ENCODE data around the gene HAND1.
A peak's percentile ranks its signal among the peaks of the same experiment; 100 is the strongest.

HAND1 gene

DNA sequence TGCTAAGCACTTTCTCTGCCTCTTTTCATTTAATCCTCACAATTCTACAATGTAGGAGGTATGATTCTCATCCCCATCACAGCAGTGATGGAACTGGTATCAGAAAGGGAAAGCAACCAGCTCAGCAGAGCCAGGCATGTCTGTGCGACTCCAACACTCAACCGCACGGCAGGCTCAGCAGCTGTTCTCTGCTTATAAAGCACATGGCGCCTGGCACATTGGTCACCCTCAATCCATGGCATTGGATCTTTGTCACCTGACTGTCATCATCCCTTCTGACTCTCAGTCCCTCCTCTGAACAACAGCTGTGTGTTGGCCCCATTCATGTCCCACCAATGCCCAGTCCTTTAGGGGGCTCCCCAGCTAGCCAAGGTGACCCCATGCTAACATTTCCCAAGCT lies 45.1 kb upstream of the HAND1 start:
- no peak for DNase-seq (ENCODE audit: extremely low read depth, insufficient read length)
- Histone ChIP-seq H3K27me3 (replicated peaks; ENCODE audit: control insufficient read depth, insufficient read depth, low read length) (no peaks in the 10 kb centered on the region), H3K4me3 (replicated peaks; ENCODE audit: low read depth, low read length) (no peak overlapping the region), H3K36me3 (ENCODE audit: control insufficient read depth, insufficient read depth, low read length) (no peaks in the 10 kb centered on the region)
- TF ChIP-seq, protein P1, sequence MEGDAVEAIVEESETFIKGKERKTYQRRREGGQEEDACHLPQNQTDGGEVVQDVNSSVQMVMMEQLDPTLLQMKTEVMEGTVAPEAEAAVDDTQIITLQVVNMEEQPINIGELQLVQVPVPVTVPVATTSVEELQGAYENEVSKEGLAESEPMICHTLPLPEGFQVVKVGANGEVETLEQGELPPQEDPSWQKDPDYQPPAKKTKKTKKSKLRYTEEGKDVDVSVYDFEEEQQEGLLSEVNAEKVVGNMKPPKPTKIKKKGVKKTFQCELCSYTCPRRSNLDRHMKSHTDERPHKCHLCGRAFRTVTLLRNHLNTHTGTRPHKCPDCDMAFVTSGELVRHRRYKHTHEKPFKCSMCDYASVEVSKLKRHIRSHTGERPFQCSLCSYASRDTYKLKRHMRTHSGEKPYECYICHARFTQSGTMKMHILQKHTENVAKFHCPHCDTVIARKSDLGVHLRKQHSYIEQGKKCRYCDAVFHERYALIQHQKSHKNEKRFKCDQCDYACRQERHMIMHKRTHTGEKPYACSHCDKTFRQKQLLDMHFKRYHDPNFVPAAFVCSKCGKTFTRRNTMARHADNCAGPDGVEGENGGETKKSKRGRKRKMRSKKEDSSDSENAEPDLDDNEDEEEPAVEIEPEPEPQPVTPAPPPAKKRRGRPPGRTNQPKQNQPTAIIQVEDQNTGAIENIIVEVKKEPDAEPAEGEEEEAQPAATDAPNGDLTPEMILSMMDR (IDR thresholded peaks at IDR 0.05; ENCODE audit: insufficient read depth, low read length, poor library complexity, severe bottlenecking) = no peak

DNA sequence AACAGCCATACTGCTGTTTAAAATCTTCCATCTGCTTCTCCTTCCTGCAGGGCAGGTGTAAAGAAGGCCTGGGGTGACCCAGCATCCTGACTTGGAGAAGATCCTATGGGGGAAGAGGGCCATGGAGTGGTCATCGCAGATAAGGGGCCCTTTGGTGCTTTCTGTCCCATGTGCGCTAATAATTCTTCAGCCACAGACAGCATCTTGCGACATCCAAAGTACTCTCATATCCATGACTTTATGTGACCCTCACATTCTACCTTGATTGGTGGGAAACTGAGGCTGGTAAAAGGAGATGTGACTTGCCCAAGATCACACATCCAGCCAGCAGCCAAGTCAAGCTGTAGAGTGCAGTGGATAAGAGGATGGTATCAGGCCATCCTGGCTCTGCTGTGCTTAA lies 44.3 kb upstream of the HAND1 start:
- DNase-seq (ENCODE audit: extremely low read depth, insufficient read length) = no peak
- TF ChIP-seq, protein P1 (IDR thresholded peaks at IDR 0.05; ENCODE audit: insufficient read depth, low read length, poor library complexity, severe bottlenecking) = no peak
- Histone ChIP-seq H3K36me3 (ENCODE audit: control insufficient read depth, insufficient read depth, low read length) (no peaks in the 10 kb centered on the region), H3K4me3 (replicated peaks; ENCODE audit: low read depth, low read length) (no peak overlapping the region), H3K27me3 (replicated peaks; ENCODE audit: control insufficient read depth, insufficient read depth, low read length) (no peaks in the 10 kb centered on the region)

DNA sequence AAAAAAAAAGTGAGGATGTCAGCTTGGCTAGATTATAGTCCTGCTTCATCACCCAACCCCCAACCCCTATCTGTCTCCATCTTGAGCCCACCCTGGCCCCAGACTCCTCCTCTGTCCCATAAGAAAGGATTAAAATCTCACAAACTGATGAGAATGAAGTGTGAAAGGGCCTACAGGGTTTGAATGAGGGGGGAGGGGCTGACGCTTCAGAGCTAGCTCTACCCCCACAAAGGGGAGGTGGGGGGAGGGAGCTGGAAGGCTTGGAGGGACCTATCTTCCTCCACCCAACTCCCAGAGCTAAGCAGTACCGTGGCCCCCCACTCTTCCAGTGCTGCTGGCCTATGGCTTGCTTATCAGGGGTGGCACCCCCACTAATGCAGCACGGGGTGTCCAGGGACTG lies 43.7 kb upstream of the HAND1 start:
- no peaks in the 10 kb centered on the region for H3K36me3 ChIP-seq (ENCODE audit: control insufficient read depth, insufficient read depth, low read length)
- TF ChIP-seq, protein P1 (IDR thresholded peaks at IDR 0.05; ENCODE audit: insufficient read depth, low read length, poor library complexity, severe bottlenecking) = no peak
- no peak overlapping the region for H3K4me3 ChIP-seq (replicated peaks; ENCODE audit: low read depth, low read length)
- no peaks in the 10 kb centered on the region for H3K27me3 ChIP-seq (replicated peaks; ENCODE audit: control insufficient read depth, insufficient read depth, low read length)
- no peak for DNase-seq (ENCODE audit: extremely low read depth, insufficient read length)

DNA sequence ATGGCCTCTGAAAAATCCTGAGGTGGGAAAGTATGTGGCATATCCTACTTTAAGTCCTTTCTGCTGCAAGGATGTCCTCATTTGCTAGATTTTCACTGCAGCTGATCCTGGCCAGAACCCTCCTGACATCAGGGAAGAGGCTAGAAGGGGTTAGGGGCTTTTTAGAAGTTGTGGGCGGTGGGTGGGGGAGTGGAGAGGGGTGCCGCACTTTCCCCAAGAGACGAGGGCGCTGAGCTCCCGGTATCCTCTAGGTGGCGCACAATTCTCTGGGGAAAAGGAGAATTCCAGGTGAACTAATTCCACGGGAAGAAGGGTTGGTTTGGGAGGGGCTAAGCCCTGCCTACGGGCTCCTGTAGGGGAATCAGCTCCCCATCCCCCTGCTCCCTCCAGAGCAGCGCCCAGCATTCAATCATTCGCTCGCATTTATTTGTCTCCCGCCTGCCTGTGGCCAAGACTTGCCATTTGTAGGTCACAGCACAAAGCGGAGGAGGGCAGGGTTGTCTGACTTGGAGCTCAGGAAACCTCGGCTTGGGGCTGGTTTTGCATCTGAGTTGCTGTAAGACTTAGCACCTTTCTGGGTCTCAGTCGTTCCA lies 42.9 kb upstream of the HAND1 start:
- no peak for DNase-seq (ENCODE audit: extremely low read depth, insufficient read length)
- Histone ChIP-seq H3K27me3 (replicated peaks; ENCODE audit: control insufficient read depth, insufficient read depth, low read length) (no peaks in the 10 kb centered on the region), H3K36me3 (ENCODE audit: control insufficient read depth, insufficient read depth, low read length) (no peaks in the 10 kb centered on the region), H3K4me3 (replicated peaks; ENCODE audit: low read depth, low read length) (no peak overlapping the region)
- TF ChIP-seq, protein P1 (IDR thresholded peaks at IDR 0.05; ENCODE audit: insufficient read depth, low read length, poor library complexity, severe bottlenecking) = peak; percentile 90

DNA sequence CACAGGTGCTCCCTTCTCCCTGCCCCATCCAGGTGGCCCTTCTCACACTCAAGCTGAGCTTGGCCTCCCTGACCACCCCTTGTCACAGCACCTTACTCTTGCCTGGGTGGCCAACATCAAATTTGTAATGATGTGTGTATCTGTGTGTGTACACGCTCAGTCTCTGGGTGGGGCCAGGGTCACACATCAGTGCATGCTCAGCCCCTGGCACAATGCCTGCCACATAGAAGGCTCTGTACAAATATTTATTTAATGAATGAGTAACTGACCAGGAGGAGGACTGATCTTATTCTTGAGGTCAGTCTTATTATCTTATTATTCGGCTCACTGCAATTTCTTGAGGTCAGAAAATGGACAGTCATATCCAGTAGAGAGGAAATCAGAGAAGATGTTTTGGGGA lies 41.3 kb upstream of the HAND1 start:
- Histone ChIP-seq H3K4me3 (replicated peaks; ENCODE audit: low read depth, low read length) (no peak overlapping the region), H3K36me3 (ENCODE audit: control insufficient read depth, insufficient read depth, low read length) (no peaks in the 10 kb centered on the region), H3K27me3 (replicated peaks; ENCODE audit: control insufficient read depth, insufficient read depth, low read length) (no peaks in the 10 kb centered on the region)
- DNase-seq (ENCODE audit: extremely low read depth, insufficient read length) = no peak
- TF ChIP-seq, protein P1 (IDR thresholded peaks at IDR 0.05; ENCODE audit: insufficient read depth, low read length, poor library complexity, severe bottlenecking) = no peak

DNA sequence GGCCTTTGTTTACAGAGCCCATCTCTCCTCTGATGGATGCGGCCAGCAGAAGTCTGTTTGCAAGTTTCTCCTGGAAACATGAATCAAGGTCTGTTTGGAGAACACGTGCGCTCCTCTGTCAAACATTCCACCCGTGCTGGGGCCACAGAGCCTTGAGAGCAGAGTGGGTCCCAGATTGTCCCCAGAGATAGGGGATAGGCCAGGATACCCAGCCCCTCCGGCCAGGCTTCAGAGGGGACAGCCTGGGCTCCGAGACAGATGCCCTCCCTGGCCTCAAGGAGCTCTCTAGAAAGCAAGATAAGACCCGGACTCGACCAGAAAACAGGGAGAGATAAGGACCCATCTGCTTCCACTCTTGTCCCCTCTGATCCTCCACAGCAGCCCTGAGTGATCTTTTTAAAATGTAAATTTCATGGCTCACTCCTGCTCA lies 40.4 kb upstream of the HAND1 start:
- TF ChIP-seq, protein P1 (IDR thresholded peaks at IDR 0.05; ENCODE audit: insufficient read depth, low read length, poor library complexity, severe bottlenecking) = no peak
- Histone ChIP-seq H3K27me3 (replicated peaks; ENCODE audit: control insufficient read depth, insufficient read depth, low read length) (no peaks in the 10 kb centered on the region), H3K36me3 (ENCODE audit: control insufficient read depth, insufficient read depth, low read length) (no peaks in the 10 kb centered on the region), H3K4me3 (replicated peaks; ENCODE audit: low read depth, low read length) (no peak overlapping the region)
- no peak for DNase-seq (ENCODE audit: extremely low read depth, insufficient read length)
